Activated CD8-positive, alpha-beta memory T cell treated with anti-CD3 and anti-CD28 coated beads for 4 hours (primary cell): ENCODE results near the gene CPOX.
"Not testable (repeated sequence)": the region's sequence is repeated elsewhere in the genome, so short reads cannot be mapped to it uniquely, and the experiment has no call there.

ENCODE experiments used
- DNase-seq, 2 donors: peaks; one replicate each; pipeline ENCODE4 v3.0.0-alpha.2; 2020; ENCODE audit warnings: low read depth in 2 of 2

Gene CPOX

DNA sequence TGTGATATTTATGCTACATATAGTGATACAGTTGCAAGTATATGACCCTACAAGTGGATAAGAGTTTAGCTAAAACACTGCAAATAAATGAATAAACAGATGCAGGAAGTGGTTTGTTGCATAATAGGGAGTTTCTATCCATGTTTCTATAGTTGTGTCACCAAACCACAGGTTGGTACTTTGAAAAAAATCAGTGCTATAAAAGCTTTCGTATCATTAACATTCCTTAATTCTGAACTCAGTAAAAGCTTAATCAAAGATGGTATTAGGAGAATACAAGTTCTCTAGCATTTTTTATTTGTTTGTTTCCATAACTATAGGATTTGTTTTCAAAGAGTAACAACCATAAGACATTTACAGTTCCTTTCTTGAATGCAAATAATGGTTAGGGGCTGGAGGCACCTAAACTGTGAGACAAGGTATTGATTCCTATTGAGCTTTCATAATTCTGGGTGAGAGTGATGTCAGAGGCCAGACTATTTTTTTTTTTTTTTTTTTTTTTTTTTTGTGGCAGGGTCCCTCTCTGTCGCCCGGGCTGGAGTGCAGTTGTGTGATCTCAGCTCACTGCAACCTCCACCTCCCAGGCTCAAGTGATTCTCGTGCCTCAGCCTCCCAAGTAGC lies 29.6 kb downstream of the CPOX start:
- DNase-seq: no peak

GRCh38 chr3:98561727-98562521 lies 31.5 kb downstream of the CPOX start:
- no peak for DNase-seq

GRCh38 chr3:98560911-98561310 lies 32.5 kb downstream of the CPOX start:
- DNase-seq: no peak

DNA sequence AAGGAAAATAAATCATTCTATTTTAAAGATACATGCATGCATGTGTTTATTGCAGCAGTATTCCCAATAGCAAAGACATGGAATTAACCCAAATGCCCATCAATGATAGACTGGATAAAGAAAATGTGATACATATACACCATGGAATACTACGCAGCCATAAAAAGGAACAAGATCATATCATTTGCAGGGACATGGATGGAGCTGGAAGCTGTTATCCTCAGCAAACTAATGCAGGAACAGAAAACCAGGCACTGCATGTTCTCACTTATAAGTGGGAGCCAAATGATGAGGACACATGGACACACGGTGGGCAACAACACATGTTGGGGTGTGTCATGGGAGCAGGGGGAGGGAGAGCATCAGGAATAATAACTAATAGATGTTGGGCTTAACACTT lies 33.6 kb downstream of the CPOX start:
- DNase-seq: not testable (repeated sequence)

GRCh38 chr3:98558100-98558827 lies 35.1 kb downstream of the CPOX start:
- no peak for DNase-seq

- DNase-seq: no peak
These were observed 35.9 kb downstream of the CPOX start for GRCh38 chr3:98557324-98558010.

DNA sequence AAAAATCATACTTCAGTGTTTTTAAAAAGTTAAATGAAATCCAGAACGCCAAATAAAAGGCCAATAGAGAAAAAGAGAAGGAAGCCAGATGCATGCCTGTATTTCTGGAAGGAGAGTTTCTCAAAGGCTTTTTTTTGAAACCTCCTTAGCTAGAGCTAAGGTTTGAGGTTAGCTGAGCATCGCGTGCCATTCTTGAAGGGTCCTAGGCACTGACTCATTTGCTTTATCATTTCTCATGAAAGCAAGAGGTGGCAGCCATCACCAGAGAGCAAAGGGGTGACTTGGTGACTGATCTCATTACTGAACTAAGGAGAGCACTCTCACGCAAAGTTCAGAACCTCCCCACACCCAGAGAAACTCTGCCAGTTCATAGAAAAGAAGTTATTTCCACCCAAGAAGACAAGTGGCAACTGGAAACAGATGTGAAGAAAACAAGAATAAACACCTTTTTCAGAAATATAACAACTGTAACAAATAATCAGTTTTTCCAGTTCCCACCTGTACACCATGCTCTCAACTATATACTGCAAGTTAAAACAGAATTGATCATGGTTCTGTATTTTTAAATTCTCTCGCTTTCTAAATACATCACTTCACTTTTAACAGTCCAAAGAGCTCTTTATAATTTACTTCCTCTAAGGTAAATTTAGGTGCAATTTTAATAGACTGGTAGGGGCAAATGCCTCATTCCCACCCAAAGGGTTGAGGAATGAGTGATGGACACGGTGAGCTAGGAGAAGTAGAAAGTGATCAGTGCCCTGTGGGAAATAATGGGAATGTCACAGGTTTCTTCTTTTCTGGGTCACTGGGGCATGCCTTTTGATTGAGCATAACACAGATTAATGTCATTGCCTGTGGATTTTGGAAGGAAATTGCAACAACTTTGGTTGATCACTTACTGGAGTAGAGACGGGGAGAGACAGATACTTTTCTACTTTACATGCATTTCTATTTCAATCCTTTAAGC lies 37.0 kb downstream of the CPOX start:
- DNase-seq: peak in 1 of 2 donors; percentile 71

DNA sequence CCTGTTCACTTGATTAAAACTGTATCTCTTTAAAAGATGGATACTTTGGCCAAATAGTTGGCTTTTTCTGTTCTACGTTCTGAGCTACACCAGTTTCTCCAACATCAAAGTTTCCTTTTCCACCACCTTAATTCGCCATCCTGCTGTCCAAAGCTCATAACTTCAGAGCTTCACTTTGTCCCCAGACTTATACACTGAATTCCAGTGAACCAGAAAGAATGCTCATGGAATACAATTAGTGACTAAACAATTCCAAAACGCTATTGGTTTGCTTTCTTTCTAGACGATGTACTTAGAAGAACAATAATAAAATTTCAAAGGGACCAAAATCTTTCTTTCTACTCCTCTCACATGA lies 38.4 kb downstream of the CPOX start:
- DNase-seq: no peak

GRCh38 chr3:98554580-98554979 lies 38.8 kb downstream of the CPOX start:
- DNase-seq: no peak

DNA sequence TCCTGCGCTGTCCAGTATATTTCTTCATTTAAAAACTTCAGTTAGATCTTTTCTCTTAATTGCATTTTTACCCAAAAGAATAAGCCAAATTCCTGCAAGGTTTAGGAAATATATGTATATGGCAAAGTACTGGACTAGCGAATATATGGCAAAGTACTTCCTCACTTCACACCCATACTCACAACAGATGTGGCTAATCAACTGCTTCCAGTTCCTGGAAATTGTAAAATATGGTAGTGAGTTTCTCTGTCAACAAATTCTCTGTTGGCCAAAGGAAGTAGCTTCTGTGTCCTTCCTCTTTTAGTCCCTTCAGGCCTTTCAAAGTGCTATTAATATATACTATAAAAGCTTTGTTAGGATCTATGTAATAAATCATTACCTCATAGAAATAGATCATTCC lies 39.7 kb downstream of the CPOX start:
- DNase-seq: no peak

- DNase-seq: no peak
These were observed 40.3 kb downstream of the CPOX start for GRCh38 chr3:98553021-98553563.

- no peak for DNase-seq
These were observed 41.0 kb downstream of the CPOX start for GRCh38 chr3:98552232-98553020.

DNA sequence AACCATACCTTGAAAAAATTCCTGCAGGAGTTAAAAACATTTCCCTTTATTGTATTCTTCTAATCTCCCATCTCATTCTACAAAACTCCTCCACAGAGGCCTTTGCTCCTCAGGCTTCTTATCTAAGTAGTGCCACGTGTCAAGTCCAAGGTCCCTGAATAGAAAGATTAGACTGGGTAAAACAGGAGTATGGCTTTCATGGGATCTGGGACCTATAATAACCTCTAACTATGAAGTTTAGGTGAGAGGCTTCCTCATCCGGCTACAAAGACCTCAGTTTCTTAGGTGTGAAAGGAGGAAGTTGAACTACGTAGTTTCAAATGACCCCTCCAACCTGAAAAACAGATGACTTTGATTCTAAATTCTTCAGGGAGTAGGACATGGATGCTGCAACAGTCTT lies 41.7 kb downstream of the CPOX start:
- no peak for DNase-seq

DNA sequence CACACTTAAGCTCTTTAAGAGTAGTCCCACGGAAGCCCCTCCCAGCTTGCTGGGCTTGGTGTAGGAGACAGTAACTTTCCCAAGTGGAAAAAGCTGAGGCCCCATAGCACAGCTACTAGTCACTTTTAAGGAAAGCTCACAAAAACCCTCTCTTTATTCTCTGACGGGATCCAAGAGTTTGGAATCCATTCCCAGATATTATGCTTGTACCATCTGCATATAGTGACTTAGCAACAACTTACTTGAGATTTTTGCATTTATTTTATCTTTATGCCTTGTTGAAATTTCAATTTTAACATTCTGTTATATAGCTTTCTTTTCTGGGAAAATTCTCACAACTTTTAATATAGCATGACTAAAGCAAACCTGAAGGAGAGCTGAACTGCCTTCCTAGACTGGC lies 42.2 kb downstream of the CPOX start:
- no peak for DNase-seq

DNA sequence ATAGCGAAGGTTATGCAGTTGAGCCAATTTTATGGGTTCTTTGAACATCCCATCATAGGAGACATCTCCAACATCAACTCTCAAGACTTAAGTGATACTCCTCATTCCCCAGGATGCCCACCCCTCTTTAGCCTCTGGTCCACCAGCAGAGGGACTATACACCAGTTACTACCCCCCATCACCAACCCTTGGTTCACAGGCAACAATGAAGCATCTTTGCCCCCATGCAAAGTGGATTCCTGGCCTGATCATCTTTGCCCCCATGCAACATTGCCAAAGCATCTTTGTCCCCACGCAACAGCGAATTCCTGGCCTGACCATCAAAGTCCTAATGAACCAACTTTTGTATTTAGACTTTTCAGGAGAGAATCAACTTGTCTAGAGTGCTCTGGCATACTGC lies 42.6 kb downstream of the CPOX start:
- no peak for DNase-seq

DNA sequence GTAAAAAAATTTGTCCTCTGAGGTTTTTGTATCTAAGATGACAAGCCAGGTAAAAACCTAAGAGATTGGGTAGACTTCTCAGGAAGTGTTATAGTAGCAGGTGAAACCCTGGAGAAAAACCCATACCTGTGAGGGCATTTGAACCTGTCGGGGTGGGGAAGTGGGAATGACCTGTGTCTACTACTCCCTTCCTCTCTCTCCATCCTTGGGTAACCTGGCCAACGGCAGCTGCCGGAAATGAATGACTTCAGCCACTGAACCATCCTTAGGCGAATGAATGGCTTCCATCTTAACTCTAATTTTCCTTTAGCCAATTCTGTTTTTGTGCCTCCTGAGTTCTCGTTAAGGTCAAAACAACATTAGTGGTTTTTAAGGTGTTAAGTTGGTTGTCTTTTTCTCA lies 44.9 kb downstream of the CPOX start:
- DNase-seq: no peak

DNA sequence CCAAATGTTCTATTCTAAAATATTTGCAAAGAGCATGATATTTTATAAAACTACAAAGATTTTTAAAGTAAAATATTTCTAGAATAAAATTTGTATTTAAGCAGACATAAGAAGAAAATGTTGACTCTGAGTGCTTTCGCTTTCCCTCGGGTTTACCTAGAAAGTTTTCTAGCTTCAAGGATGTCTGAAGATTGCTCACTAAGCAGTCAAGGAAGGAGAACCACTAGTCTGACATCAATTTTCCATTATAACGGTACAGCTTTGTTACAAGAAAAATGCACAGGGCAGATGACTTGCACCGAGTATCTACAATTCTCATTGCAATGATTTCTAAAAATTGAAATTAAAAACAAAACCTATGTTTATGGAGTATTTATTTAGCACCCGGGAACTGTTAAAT lies 47.5 kb downstream of the CPOX start:
- DNase-seq: no peak

- no peak for DNase-seq
These were observed 50.8 kb downstream of the CPOX start for GRCh38 chr3:98542623-98543022.

GRCh38 chr3:98541695-98542094 lies 51.7 kb downstream of the CPOX start:
- DNase-seq: no peak

GRCh38 chr3:98540346-98540745 lies 53.1 kb downstream of the CPOX start:
- DNase-seq: no peak
